ENCODE measurements around the gene MYLK2.

The MYLK2 gene

DNA sequence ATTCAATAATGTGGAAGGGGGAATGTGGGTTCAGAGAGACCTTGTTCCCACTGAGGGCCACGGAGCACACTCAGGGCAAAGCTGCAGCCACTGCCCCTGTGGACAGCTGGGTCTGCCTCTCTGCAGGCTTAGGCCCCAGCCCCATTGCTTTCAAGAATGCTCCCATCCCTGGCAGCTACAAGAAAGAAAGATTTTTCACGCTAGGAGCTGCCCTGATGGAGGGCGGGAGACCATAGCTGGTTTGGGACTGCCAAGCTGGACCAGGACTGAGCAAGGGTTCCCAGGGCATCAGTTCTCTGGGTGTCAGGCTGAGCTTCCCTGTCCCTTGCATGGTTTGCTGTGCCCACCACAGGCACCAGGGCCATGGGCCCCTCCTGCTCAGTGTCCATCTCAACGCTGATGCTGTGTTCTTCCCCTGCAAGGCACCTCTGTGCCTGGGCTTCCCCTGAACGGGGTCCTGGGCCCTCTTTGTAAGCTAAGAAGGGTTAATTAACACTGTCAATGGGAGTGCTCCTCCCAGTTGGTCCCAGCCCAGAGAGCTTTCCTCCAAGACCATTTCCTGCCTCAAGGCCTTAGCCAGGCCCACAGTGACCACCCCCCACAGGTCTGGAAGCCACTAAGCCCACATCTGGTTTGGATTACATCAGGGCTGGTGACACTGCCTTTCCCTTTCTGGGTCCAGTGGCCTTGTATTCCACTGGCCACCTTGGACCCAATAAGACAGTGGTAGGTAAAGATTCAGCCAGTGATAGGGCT is 17.9 kb downstream of the MYLK2 start:
- no peak overlapping the region for H3K9ac ChIP-seq (ENCODE audit: low read depth, low read length)
- H3K9me3 ChIP-seq (ENCODE audit: control insufficient read depth, insufficient read depth, low read length) = no peaks in the 10 kb centered on the region
- no peaks in the 10 kb centered on the region for H3K27me3 ChIP-seq (ENCODE audit: control insufficient read depth, insufficient read depth, low read length)
- H3K36me3 ChIP-seq (ENCODE audit: control insufficient read depth, insufficient read depth, low read length) = no peaks in the 10 kb centered on the region
- H3K4me3 ChIP-seq (ENCODE audit: low read depth, low read length) = no peak overlapping the region
- peaks cover 3% of the 10 kb centered on the region; the same call in 1 of the 2 replicates for H3K4me1 ChIP-seq (ENCODE audit: control insufficient read depth, insufficient read depth, low read length)
- no peak overlapping the region for H3K27ac ChIP-seq (ENCODE audit: low read depth, low read length)

GRCh38 chr20:31837896-31838397 is 18.8 kb downstream of the MYLK2 start:
- H3K4me1 ChIP-seq (ENCODE audit: control insufficient read depth, insufficient read depth, low read length) = peaks cover 10% of the 10 kb centered on the region
- no peak overlapping the region for H3K27ac ChIP-seq (ENCODE audit: low read depth, low read length)
- no peak overlapping the region for H3K4me3 ChIP-seq (ENCODE audit: low read depth, low read length)
- no peaks in the 10 kb centered on the region for H3K36me3 ChIP-seq (ENCODE audit: control insufficient read depth, insufficient read depth, low read length)
- H3K9me3 ChIP-seq (ENCODE audit: control insufficient read depth, insufficient read depth, low read length) = no peaks in the 10 kb centered on the region
- H3K9ac ChIP-seq (ENCODE audit: low read depth, low read length) = no peak overlapping the region
- H3K27me3 ChIP-seq (ENCODE audit: control insufficient read depth, insufficient read depth, low read length) = no peaks in the 10 kb centered on the region

DNA sequence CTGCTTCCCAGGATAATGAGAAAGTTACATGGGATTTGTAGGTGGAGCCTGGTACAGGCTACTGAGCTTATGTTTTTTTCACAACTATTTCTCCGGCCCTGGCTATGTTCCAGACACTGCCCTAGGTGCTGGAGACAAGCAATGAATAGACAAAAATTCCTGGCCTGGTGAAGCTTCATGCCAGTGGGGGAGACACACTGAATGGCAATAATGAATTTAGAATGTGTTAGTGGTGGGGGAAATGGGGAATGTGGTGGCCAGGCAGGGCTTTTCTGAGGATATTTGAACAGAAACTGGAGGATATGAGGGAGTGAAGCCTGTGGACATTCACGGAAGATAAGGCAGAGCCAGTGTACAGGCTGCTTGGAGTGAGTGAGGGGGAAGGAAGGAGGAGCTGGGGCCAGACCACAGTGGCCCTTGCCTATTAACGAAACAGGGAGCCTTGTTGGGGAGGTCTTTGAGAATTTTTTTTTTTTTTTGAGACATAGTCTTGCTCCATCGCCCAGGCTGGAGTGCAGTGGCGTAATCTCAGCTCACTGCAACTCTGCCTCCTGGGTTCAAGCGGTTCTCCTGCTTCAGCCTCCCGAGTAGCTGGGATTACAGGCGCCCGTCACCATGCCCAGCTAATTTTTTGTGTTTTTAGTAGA is 19.6 kb downstream of the MYLK2 start:
- Histone ChIP-seq H3K9me3 (ENCODE audit: control insufficient read depth, insufficient read depth, low read length) (no peaks in the 10 kb centered on the region), H3K4me3 (ENCODE audit: low read depth, low read length) (no peak overlapping the region), H3K27ac (ENCODE audit: low read depth, low read length) (no peak overlapping the region), H3K9ac (ENCODE audit: low read depth, low read length) (no peak overlapping the region), H3K4me1 (ENCODE audit: control insufficient read depth, insufficient read depth, low read length) (peaks cover 14% of the 10 kb centered on the region), H3K36me3 (ENCODE audit: control insufficient read depth, insufficient read depth, low read length) (no peaks in the 10 kb centered on the region), H3K27me3 (ENCODE audit: control insufficient read depth, insufficient read depth, low read length) (no peaks in the 10 kb centered on the region)

GRCh38 chr20:31839782-31840487 is 20.8 kb downstream of the MYLK2 start:
- Histone ChIP-seq H3K27ac (ENCODE audit: low read depth, low read length) (no peak overlapping the region), H3K4me1 (ENCODE audit: control insufficient read depth, insufficient read depth, low read length) (peaks cover 14% of the 10 kb centered on the region)

GRCh38 chr20:31840906-31841816 is 22.0 kb downstream of the MYLK2 start:
- no peak overlapping the region for H3K9ac ChIP-seq (ENCODE audit: low read depth, low read length)
- H3K27me3 ChIP-seq (ENCODE audit: control insufficient read depth, insufficient read depth, low read length) = no peaks in the 10 kb centered on the region
- no peaks in the 10 kb centered on the region for H3K9me3 ChIP-seq (ENCODE audit: control insufficient read depth, insufficient read depth, low read length)
- H3K4me3 ChIP-seq (ENCODE audit: low read depth, low read length) = no peak overlapping the region
- no peaks in the 10 kb centered on the region for H3K36me3 ChIP-seq (ENCODE audit: control insufficient read depth, insufficient read depth, low read length)
- peaks cover 14% of the 10 kb centered on the region for H3K4me1 ChIP-seq (ENCODE audit: control insufficient read depth, insufficient read depth, low read length)
- H3K27ac ChIP-seq (ENCODE audit: low read depth, low read length) = no peak overlapping the region

More at GRCh38 chr20:31839782-31840487, 20.8 kb downstream of the MYLK2 start:
- H3K9ac ChIP-seq (ENCODE audit: low read depth, low read length) = no peak overlapping the region
- H3K27me3 ChIP-seq (ENCODE audit: control insufficient read depth, insufficient read depth, low read length) = no peaks in the 10 kb centered on the region
- no peak overlapping the region for H3K4me3 ChIP-seq (ENCODE audit: low read depth, low read length)
- H3K9me3 ChIP-seq (ENCODE audit: control insufficient read depth, insufficient read depth, low read length) = no peaks in the 10 kb centered on the region
- H3K36me3 ChIP-seq (ENCODE audit: control insufficient read depth, insufficient read depth, low read length) = no peaks in the 10 kb centered on the region

DNA sequence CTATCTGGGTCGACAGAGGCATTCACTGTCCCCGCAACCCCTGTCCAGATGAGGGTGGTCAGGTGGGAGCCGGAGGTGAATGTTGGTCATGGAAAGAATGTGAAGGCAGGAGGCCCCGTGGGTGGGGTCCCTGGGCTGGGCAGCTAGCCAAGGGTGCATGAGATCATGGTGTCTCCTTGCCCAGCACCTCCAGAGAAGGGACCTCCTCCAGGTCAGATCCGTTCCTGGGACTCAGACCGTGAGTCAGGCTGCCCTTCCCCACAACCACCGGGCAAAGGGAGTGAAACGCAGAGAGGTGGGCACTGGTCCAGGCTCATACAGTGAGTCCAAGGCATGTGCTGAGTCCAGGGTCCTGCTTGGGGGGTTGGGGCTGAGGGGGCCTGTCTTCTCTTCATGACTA is 22.8 kb downstream of the MYLK2 start:
- Histone ChIP-seq H3K9ac (ENCODE audit: low read depth, low read length) (no peak overlapping the region), H3K36me3 (ENCODE audit: control insufficient read depth, insufficient read depth, low read length) (no peaks in the 10 kb centered on the region), H3K4me1 (ENCODE audit: control insufficient read depth, insufficient read depth, low read length) (peaks cover 14% of the 10 kb centered on the region), H3K27me3 (ENCODE audit: control insufficient read depth, insufficient read depth, low read length) (no peaks in the 10 kb centered on the region), H3K4me3 (ENCODE audit: low read depth, low read length) (no peak overlapping the region), H3K9me3 (ENCODE audit: control insufficient read depth, insufficient read depth, low read length) (no peaks in the 10 kb centered on the region), H3K27ac (ENCODE audit: low read depth, low read length) (no peak overlapping the region)

- no peak overlapping the region for H3K4me3 ChIP-seq (ENCODE audit: low read depth, low read length)
- H3K36me3 ChIP-seq (ENCODE audit: control insufficient read depth, insufficient read depth, low read length) = no peaks in the 10 kb centered on the region
- H3K27me3 ChIP-seq (ENCODE audit: control insufficient read depth, insufficient read depth, low read length) = no peaks in the 10 kb centered on the region
- no peaks in the 10 kb centered on the region for H3K9me3 ChIP-seq (ENCODE audit: control insufficient read depth, insufficient read depth, low read length)
- peaks cover 14% of the 10 kb centered on the region for H3K4me1 ChIP-seq (ENCODE audit: control insufficient read depth, insufficient read depth, low read length)
- H3K9ac ChIP-seq (ENCODE audit: low read depth, low read length) = no peak overlapping the region
- no peak overlapping the region for H3K27ac ChIP-seq (ENCODE audit: low read depth, low read length)
Observed at GRCh38 chr20:31842471-31843157, 23.5 kb downstream of the MYLK2 start.

- H3K9me3 ChIP-seq (ENCODE audit: control insufficient read depth, insufficient read depth, low read length) = no peaks in the 10 kb centered on the region
- H3K4me1 ChIP-seq (ENCODE audit: control insufficient read depth, insufficient read depth, low read length) = peaks cover 14% of the 10 kb centered on the region
- H3K27me3 ChIP-seq (ENCODE audit: control insufficient read depth, insufficient read depth, low read length) = peaks cover under 1% of the 10 kb centered on the region; the same call in 1 of the 2 replicates
- H3K4me3 ChIP-seq (ENCODE audit: low read depth, low read length) = no peak overlapping the region
- no peaks in the 10 kb centered on the region for H3K36me3 ChIP-seq (ENCODE audit: control insufficient read depth, insufficient read depth, low read length)
- H3K9ac ChIP-seq (ENCODE audit: low read depth, low read length) = no peak overlapping the region
- no peak overlapping the region for H3K27ac ChIP-seq (ENCODE audit: low read depth, low read length)
Observed at GRCh38 chr20:31843288-31843687, 24.1 kb downstream of the MYLK2 start.

- no peak overlapping the region for H3K27ac ChIP-seq (ENCODE audit: low read depth, low read length)
- peaks cover 6% of the 10 kb centered on the region for H3K27me3 ChIP-seq (ENCODE audit: control insufficient read depth, insufficient read depth, low read length)
- no peaks in the 10 kb centered on the region for H3K9me3 ChIP-seq (ENCODE audit: control insufficient read depth, insufficient read depth, low read length)
- no peaks in the 10 kb centered on the region for H3K36me3 ChIP-seq (ENCODE audit: control insufficient read depth, insufficient read depth, low read length)
- no peak overlapping the region for H3K9ac ChIP-seq (ENCODE audit: low read depth, low read length)
- peaks cover 14% of the 10 kb centered on the region for H3K4me1 ChIP-seq (ENCODE audit: control insufficient read depth, insufficient read depth, low read length)
- H3K4me3 ChIP-seq (ENCODE audit: low read depth, low read length) = no peak overlapping the region
Observed at GRCh38 chr20:31843881-31844280, 24.7 kb downstream of the MYLK2 start.

GRCh38 chr20:31844737-31845299 is 25.7 kb downstream of the MYLK2 start:
- no peak overlapping the region for H3K9ac ChIP-seq (ENCODE audit: low read depth, low read length)
- no peak overlapping the region for H3K4me3 ChIP-seq (ENCODE audit: low read depth, low read length)
- no peak overlapping the region for H3K27ac ChIP-seq (ENCODE audit: low read depth, low read length)

More at GRCh38 chr20:31844737-31845299, 25.7 kb downstream of the MYLK2 start:
- Histone ChIP-seq H3K4me1 (ENCODE audit: control insufficient read depth, insufficient read depth, low read length) (peaks cover 14% of the 10 kb centered on the region), H3K9me3 (ENCODE audit: control insufficient read depth, insufficient read depth, low read length) (no peaks in the 10 kb centered on the region), H3K36me3 (ENCODE audit: control insufficient read depth, insufficient read depth, low read length) (no peaks in the 10 kb centered on the region), H3K27me3 (ENCODE audit: control insufficient read depth, insufficient read depth, low read length) (peaks cover 16% of the 10 kb centered on the region)
